HepG2 (cell line): Measurements from ENCODE around the gene YIF1A. TPM values are rescaled to one million over a fixed set of nuclear protein-coding genes. Genes with fewer than 3 reads are reported as not detected.

Source experiments
- DPF2 ChIP-seq: sonication (generic); formaldehyde crosslinking; IDR thresholded peaks from 2 replicates; pipeline ENCODE4 v1.4.0; 2020; ENCODE audit warnings: mild to moderate bottlenecking, low read depth, missing genetic modification reagents, borderline replicate concordance
- ERF ChIP-seq: IDR thresholded peaks from 2 replicates; pipeline ENCODE4 v1.6.1; 2018; ENCODE audit warnings: missing biosample characterization, missing genetic modification reagents
- IRX3 ChIP-seq: sonication (generic); formaldehyde crosslinking; IDR thresholded peaks from 2 replicates; pipeline ENCODE4 v1.8.1; 2023; ENCODE audit warnings: mild to moderate bottlenecking, low read depth, missing genetic modification reagents, borderline replicate concordance
- KDM6A ChIP-seq: IDR thresholded peaks from 2 replicates; pipeline ENCODE4 v1.6.1; 2016; ENCODE audit warnings: low read depth
- MAF1 ChIP-seq: sonication (generic); formaldehyde crosslinking; IDR thresholded peaks from 2 replicates; pipeline ENCODE4 v1.5.0; 2020; ENCODE audit warnings: missing genetic modification reagents, borderline replicate concordance
- MED13 ChIP-seq: sonication (generic); formaldehyde crosslinking; IDR thresholded peaks from 2 replicates; pipeline ENCODE4 v1.5.0; 2020; ENCODE audit warnings: missing genetic modification reagents
- MIER2 ChIP-seq: IDR thresholded peaks from 2 replicates; pipeline ENCODE4 v1.6.1; 2016; ENCODE audit warnings: missing biosample characterization, missing genetic modification reagents
- MTF1 ChIP-seq: sonication (generic); formaldehyde crosslinking; IDR thresholded peaks from 2 replicates; pipeline ENCODE4 v1.5.0; 2020; ENCODE audit warnings: missing genetic modification reagents
- NFIC ChIP-seq: IDR thresholded peaks from 2 replicates; pipeline ENCODE4 v1.6.1; 2012; ENCODE audit warnings: mild to moderate bottlenecking, low read length, inconsistent platforms
- PAWR ChIP-seq: sonication (generic); formaldehyde crosslinking; IDR thresholded peaks from 2 replicates; pipeline ENCODE4 v1.4.0; 2020; ENCODE audit warnings: missing genetic modification reagents, mild to moderate bottlenecking, borderline replicate concordance
- SPEN ChIP-seq: sonication (generic); formaldehyde crosslinking; IDR thresholded peaks from 2 replicates; pipeline ENCODE4 v1.5.1; 2020; ENCODE audit warnings: low read depth, mild to moderate bottlenecking, missing genetic modification reagents
- ZFYVE20 ChIP-seq: sonication (generic); formaldehyde crosslinking; IDR thresholded peaks from 2 replicates; pipeline ENCODE4 v1.8.0; 2023; ENCODE audit warnings: low read depth, mild to moderate bottlenecking, moderate library complexity, missing genetic modification reagents, borderline replicate concordance
- ZNF331 ChIP-seq: sonication (generic); formaldehyde crosslinking; IDR thresholded peaks from 2 replicates; pipeline ENCODE4 v1.4.0; 2020; ENCODE audit warnings: missing genetic modification reagents
- ZNF557 ChIP-seq: sonication (generic); formaldehyde crosslinking; IDR thresholded peaks from 2 replicates; pipeline ENCODE4 v1.4.0; 2020; ENCODE audit warnings: missing genetic modification reagents
- ZNF7 ChIP-seq: IDR thresholded peaks from 2 replicates; pipeline ENCODE4 v1.6.1; 2016; ENCODE audit warnings: missing biosample characterization, missing genetic modification reagents
- polyA plus RNA-seq, 8 experiments: library from polyadenylated mRNA; depleted of rRNA in 3 of 8; stranded (reverse) in 7 of 8; unstranded in 1 of 8; fragments of >200 nt; fragmentation: Illumina TruSeq in 4 of 8; extraction: Trizol in 4 of 8; gene quantifications; 2 replicates each; pipeline versions ENCODE4 v1.2.1 to v1.2.3, GENCODE V29; 2011 to 2016; ENCODE audit warnings: low read depth in 4 of 8, missing spikeins in 1 of 8, mixed read lengths in 1 of 8; ENCODE audit not compliant: insufficient read depth in 1 of 8
- total RNA-seq, 5 experiments: library from RNA; depleted of rRNA; stranded (reverse); fragments of >200 nt; fragmentation: Illumina TruSeq; extraction: Trizol; gene quantifications; 2 replicates each; pipeline ENCODE4 v1.2.3, GENCODE V29; 2016; ENCODE audit warnings: low read depth in 1 of 5
- TF ChIP-seq, protein P1 (sequence below): sonication (generic); formaldehyde crosslinking; IDR thresholded peaks from 2 replicates; pipeline ENCODE4 v1.5.0; 2020; ENCODE audit warnings: missing genetic modification reagents
- TF ChIP-seq, protein P2 (sequence below): IDR thresholded peaks from 2 replicates; pipeline ENCODE4 v1.6.1; 2016; ENCODE audit warnings: missing genetic modification reagents, missing compliant biosample characterization
- TF ChIP-seq, protein P3 (sequence below): fragments of 450-650 bp; IDR thresholded peaks from 2 replicates; pipeline ENCODE4 v1.6.1; 2017
- TF ChIP-seq, protein P4 (sequence below): sonication (generic); formaldehyde crosslinking; IDR thresholded peaks from 2 replicates; pipeline ENCODE4 v1.8.0; 2022; ENCODE audit warnings: mild to moderate bottlenecking, missing genetic modification reagents; ENCODE audit not compliant: insufficient replicate concordance
- TF ChIP-seq, protein P5 (sequence below): sonication (generic); formaldehyde crosslinking; conservative IDR thresholded peaks from 2 replicates; pipeline ENCODE4 v1.4.0; 2020; ENCODE audit warnings: missing genetic modification reagents
- TF ChIP-seq, protein P6 (sequence below): sonication (generic); formaldehyde crosslinking; IDR thresholded peaks from 2 replicates; pipeline ENCODE4 v1.5.0; 2020; ENCODE audit warnings: missing genetic modification reagents, mild to moderate bottlenecking, borderline replicate concordance

YIF1A gene
- total and polyA plus RNA-seq, 2 of the 13 experiments (the other 11 are each of a cell fraction or from before 2014, with no cell fraction given): 133 to 145 TPM

DNA sequence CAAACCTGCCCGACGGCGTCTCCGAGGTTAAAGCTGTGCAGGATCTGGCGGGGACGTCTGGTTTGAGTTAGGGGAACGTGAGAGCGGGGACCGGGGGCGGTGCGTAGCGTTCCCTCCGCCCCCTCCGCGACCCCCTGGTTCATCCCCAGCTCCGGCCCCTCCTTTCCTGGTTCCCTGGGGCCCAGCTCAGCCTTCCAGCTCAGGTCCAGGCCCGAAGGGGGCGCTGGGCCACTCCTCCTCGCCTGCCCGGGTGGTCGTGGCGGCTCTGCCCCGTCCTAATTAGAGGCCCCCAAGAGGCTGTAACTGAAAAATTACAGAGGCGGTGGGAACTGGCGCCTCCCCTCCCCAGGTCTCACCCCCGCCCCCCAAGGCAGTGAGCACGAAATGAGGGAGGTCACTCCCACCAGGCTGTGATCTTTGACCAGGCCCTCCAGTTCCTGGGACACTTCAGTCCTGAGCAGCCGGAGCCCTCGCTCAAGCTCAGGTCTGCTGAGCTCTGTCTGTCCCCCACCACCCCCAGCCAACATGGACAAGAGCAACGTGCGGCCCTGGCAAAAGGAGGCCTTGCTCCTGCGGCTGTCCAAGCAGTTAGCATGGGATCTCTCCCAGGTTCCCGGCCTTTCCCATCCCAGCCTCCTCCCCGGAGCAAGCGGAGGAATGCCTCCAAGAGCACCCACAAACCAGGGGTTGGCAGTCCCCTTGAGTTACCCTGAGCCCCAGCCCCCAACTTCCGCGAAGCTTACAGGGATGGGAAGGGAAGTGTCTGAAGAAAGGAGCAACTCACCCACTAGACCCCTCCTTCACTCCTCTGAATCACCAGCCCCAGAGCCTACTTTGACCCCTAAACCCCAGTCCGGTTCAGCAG, 24.6 kb upstream of the YIF1A start (continued):
- TF ChIP-seq, protein P1, sequence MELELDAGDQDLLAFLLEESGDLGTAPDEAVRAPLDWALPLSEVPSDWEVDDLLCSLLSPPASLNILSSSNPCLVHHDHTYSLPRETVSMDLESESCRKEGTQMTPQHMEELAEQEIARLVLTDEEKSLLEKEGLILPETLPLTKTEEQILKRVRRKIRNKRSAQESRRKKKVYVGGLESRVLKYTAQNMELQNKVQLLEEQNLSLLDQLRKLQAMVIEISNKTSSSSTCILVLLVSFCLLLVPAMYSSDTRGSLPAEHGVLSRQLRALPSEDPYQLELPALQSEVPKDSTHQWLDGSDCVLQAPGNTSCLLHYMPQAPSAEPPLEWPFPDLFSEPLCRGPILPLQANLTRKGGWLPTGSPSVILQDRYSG: no peak
- TF ChIP-seq KDM6A (CRISPR knock-in tag): no peak
- TF ChIP-seq, protein P2, sequence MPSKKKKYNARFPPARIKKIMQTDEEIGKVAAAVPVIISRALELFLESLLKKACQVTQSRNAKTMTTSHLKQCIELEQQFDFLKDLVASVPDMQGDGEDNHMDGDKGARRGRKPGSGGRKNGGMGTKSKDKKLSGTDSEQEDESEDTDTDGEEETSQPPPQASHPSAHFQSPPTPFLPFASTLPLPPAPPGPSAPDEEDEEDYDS: no peak
- TF ChIP-seq ZNF7 (CRISPR knock-in tag): no peak
- no peak for TF ChIP-seq ZNF557
- TF ChIP-seq IRX3 (CRISPR knock-in tag): no peak
- no peak for TF ChIP-seq MTF1 (CRISPR knock-in tag)
- peak; percentile 76; the same call in 1 of the 2 replicates for TF ChIP-seq SPEN
- TF ChIP-seq MIER2: no peak
- TF ChIP-seq DPF2: no peak
- 0 out of 2 replicates have a peak, but pooled peaks have one; percentile 46 for TF ChIP-seq ERF
- no peak for TF ChIP-seq MED13
- TF ChIP-seq, protein P3, sequence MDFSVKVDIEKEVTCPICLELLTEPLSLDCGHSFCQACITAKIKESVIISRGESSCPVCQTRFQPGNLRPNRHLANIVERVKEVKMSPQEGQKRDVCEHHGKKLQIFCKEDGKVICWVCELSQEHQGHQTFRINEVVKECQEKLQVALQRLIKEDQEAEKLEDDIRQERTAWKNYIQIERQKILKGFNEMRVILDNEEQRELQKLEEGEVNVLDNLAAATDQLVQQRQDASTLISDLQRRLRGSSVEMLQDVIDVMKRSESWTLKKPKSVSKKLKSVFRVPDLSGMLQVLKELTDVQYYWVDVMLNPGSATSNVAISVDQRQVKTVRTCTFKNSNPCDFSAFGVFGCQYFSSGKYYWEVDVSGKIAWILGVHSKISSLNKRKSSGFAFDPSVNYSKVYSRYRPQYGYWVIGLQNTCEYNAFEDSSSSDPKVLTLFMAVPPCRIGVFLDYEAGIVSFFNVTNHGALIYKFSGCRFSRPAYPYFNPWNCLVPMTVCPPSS: no peak
- TF ChIP-seq MAF1: no peak
- TF ChIP-seq, protein P4, sequence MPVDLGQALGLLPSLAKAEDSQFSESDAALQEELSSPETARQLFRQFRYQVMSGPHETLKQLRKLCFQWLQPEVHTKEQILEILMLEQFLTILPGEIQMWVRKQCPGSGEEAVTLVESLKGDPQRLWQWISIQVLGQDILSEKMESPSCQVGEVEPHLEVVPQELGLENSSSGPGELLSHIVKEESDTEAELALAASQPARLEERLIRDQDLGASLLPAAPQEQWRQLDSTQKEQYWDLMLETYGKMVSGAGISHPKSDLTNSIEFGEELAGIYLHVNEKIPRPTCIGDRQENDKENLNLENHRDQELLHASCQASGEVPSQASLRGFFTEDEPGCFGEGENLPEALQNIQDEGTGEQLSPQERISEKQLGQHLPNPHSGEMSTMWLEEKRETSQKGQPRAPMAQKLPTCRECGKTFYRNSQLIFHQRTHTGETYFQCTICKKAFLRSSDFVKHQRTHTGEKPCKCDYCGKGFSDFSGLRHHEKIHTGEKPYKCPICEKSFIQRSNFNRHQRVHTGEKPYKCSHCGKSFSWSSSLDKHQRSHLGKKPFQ (CRISPR knock-in tag): peak; percentile 98
- TF ChIP-seq, protein P5, sequence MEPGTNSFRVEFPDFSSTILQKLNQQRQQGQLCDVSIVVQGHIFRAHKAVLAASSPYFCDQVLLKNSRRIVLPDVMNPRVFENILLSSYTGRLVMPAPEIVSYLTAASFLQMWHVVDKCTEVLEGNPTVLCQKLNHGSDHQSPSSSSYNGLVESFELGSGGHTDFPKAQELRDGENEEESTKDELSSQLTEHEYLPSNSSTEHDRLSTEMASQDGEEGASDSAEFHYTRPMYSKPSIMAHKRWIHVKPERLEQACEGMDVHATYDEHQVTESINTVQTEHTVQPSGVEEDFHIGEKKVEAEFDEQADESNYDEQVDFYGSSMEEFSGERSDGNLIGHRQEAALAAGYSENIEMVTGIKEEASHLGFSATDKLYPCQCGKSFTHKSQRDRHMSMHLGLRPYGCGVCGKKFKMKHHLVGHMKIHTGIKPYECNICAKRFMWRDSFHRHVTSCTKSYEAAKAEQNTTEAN: no peak
- peak; percentile 29; the same call in 1 of the 2 replicates for TF ChIP-seq ZNF331 (CRISPR knock-in tag)
- TF ChIP-seq, protein P6, sequence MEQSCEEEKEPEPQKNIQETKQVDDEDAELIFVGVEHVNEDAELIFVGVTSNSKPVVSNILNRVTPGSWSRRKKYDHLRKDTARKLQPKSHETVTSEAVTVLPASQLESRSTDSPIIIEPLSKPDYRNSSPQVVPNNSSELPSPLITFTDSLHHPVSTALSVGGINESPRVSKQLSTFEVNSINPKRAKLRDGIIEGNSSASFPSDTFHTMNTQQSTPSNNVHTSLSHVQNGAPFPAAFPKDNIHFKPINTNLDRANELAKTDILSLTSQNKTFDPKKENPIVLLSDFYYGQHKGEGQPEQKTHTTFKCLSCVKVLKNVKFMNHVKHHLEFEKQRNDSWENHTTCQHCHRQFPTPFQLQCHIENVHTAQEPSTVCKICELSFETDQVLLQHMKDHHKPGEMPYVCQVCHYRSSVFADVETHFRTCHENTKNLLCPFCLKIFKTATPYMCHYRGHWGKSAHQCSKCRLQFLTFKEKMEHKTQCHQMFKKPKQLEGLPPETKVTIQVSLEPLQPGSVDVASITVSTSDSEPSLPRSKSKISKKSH (CRISPR knock-in tag): peak; percentile 45; the same call in 1 of the 2 replicates
- TF ChIP-seq NFIC: no peak
- TF ChIP-seq ZFYVE20: no peak
- no peak for TF ChIP-seq PAWR (CRISPR knock-in tag)
